DOHH2 (cell line): Measurements from ENCODE around the gene BATF3.
"Not testable (repeated sequence)": the region's sequence is repeated elsewhere in the genome, so short reads cannot be mapped to it uniquely, and the experiment has no call there.

Source experiments
- H3F3A ChIP-seq: fragments of 200-600 bp; sonication (generic), shearing (Covaris generic); 2 replicates; pipeline ENCODE4 v1.6.0; 2016; ENCODE audit warnings: antibody characterized with exemption, mild to moderate bottlenecking; ENCODE audit not compliant: control insufficient read depth, insufficient read depth
- H3K27ac ChIP-seq: fragments of 200-600 bp; sonication (generic); 2 replicates; pipeline ENCODE4 v1.5.1; 2014; ENCODE audit warnings: low read depth, mild to moderate bottlenecking, low read length, moderate library complexity
- H3K27me3 ChIP-seq: fragments of 200-600 bp; sonication (generic); 2 replicates; pipeline ENCODE4 v1.6.1; 2014; ENCODE audit warnings: mild to moderate bottlenecking, low read length, mixed read lengths; ENCODE audit not compliant: control insufficient read depth
- H3K36me3 ChIP-seq: fragments of 200-600 bp; sonication (generic); 2 replicates; pipeline ENCODE4 v1.6.1; 2014; ENCODE audit warnings: mild to moderate bottlenecking, low read length, moderate library complexity, mixed read lengths; ENCODE audit not compliant: control insufficient read depth
- H3K4me1 ChIP-seq: fragments of 200-600 bp; sonication (generic); 2 replicates; pipeline ENCODE4 v1.6.1; 2014; ENCODE audit warnings: mild to moderate bottlenecking, low read length, mixed read lengths; ENCODE audit not compliant: control insufficient read depth
- H3K4me2 ChIP-seq: fragments of 200-600 bp; sonication (generic); 2 replicates; pipeline ENCODE4 v1.6.0; 2014; ENCODE audit warnings: mild to moderate bottlenecking, low read length, moderate library complexity
- H3K4me3 ChIP-seq: fragments of 200-600 bp; sonication (generic); 2 replicates; pipeline ENCODE4 v1.5.1; 2014; ENCODE audit warnings: mild to moderate bottlenecking, low read length, mixed read lengths
- H3K79me2 ChIP-seq: fragments of 200-600 bp; sonication (generic); 2 replicates; pipeline ENCODE4 v1.6.1; 2014; ENCODE audit warnings: mild to moderate bottlenecking, low read length, mixed read lengths; ENCODE audit not compliant: control insufficient read depth
- H3K9me2 ChIP-seq: fragments of 200-600 bp; sonication (generic); replicated peaks from 2 replicates; pipeline ENCODE4 v1.6.1; 2014; ENCODE audit warnings: mild to moderate bottlenecking, low read length, mixed read lengths; ENCODE audit not compliant: control insufficient read depth
- H3K9me3 ChIP-seq: fragments of 200-600 bp; sonication (generic); 2 replicates; pipeline ENCODE4 v1.6.1; 2014; ENCODE audit warnings: antibody characterized with exemption, low read length, mixed read lengths; ENCODE audit not compliant: control insufficient read depth, insufficient read depth
- H4K20me1 ChIP-seq: fragments of 200-600 bp; sonication (generic); 2 replicates; pipeline ENCODE4 v1.6.0; 2014; ENCODE audit warnings: low read depth, mild to moderate bottlenecking, antibody characterized with exemption, low read length, moderate library complexity; ENCODE audit not compliant: control insufficient read depth, insufficient read depth
- CTCF ChIP-seq: fragments of 200-600 bp; sonication (generic); IDR thresholded peaks from one replicate; pipeline ENCODE4 v1.5.1; 2014; ENCODE audit warnings: antibody characterized with exemption, mild to moderate bottlenecking, low read depth, low read length; ENCODE audit not compliant: poor library complexity, severe bottlenecking
- EZH2phosphoT487 ChIP-seq: fragments of 200-600 bp; sonication (generic); IDR thresholded peaks from 2 replicates; pipeline ENCODE4 v1.6.1; 2017; ENCODE audit warnings: borderline replicate concordance, mild to moderate bottlenecking, antibody characterized with exemption, low read length, moderate library complexity, mixed read lengths

BATF3 gene

GRCh38 chr1:212641956-212642355 is 57.7 kb downstream of the BATF3 start:
- no peaks in the 10 kb centered on the region for H3K9me3 ChIP-seq
- no peak overlapping the region for H3K4me3 ChIP-seq
- peaks cover 38% of the 10 kb centered on the region for H3K27me3 ChIP-seq
- H3K79me2 ChIP-seq, result no peaks in the 10 kb centered on the region
- no peaks in the 10 kb centered on the region for H3F3A ChIP-seq
- no peak for TF ChIP-seq CTCF
- no peak for TF ChIP-seq EZH2phosphoT487
- H3K9me2 ChIP-seq, result no peaks in the 10 kb centered on the region
- H3K27ac ChIP-seq, result no peak overlapping the region
- H3K4me2 ChIP-seq, result no peak overlapping the region
- no peaks in the 10 kb centered on the region for H4K20me1 ChIP-seq
- H3K36me3 ChIP-seq, result no peaks in the 10 kb centered on the region
- H3K4me1 ChIP-seq, result peaks cover 3% of the 10 kb centered on the region

- no peaks in the 10 kb centered on the region for H4K20me1 ChIP-seq
- H3K27me3 ChIP-seq, result peaks cover 34% of the 10 kb centered on the region
- H3F3A ChIP-seq, result no peaks in the 10 kb centered on the region
- no peaks in the 10 kb centered on the region for H3K9me2 ChIP-seq
- H3K36me3 ChIP-seq, result no peaks in the 10 kb centered on the region
- H3K4me1 ChIP-seq, result peaks cover 19% of the 10 kb centered on the region
- TF ChIP-seq CTCF (no peak), EZH2phosphoT487 (no peak)
- H3K27ac ChIP-seq, result no peak overlapping the region
- no peak overlapping the region for H3K4me2 ChIP-seq
- no peak overlapping the region for H3K4me3 ChIP-seq
- no peaks in the 10 kb centered on the region for H3K79me2 ChIP-seq
- no peaks in the 10 kb centered on the region for H3K9me3 ChIP-seq
Observed at GRCh38 chr1:212640223-212640878, 59.3 kb downstream of the BATF3 start.

DNA sequence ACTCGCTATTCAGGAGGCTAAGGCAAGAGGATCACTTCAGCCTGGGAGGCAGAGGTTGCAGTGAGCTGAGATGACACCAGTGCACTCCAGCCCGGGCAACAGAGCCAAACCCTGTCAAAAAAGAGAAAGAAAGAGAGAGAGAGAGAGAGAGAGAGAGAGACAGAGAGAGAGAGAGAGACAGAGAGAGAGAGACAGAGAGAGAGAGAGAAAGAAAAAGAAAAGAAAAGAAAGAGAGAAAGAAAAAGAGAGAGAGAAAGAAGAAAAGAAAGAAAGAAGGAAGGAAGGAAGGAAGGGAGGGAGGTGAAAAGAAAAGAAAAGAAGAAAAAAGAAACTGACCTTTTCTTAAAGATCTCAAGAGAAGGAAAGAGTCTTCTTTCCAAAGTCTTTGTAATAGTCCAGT is 60.1 kb downstream of the BATF3 start:
- Histone ChIP-seq H3K4me1 (peaks cover 27% of the 10 kb centered on the region), H3K27me3 (peaks cover 29% of the 10 kb centered on the region)
- H3F3A ChIP-seq, H3K9me2 ChIP-seq, H3K4me2 ChIP-seq, H4K20me1 ChIP-seq, H3K36me3 ChIP-seq, H3K27ac ChIP-seq, H3K9me3 ChIP-seq, H3K79me2 ChIP-seq, H3K4me3 ChIP-seq: not testable (repeated sequence)

DNA sequence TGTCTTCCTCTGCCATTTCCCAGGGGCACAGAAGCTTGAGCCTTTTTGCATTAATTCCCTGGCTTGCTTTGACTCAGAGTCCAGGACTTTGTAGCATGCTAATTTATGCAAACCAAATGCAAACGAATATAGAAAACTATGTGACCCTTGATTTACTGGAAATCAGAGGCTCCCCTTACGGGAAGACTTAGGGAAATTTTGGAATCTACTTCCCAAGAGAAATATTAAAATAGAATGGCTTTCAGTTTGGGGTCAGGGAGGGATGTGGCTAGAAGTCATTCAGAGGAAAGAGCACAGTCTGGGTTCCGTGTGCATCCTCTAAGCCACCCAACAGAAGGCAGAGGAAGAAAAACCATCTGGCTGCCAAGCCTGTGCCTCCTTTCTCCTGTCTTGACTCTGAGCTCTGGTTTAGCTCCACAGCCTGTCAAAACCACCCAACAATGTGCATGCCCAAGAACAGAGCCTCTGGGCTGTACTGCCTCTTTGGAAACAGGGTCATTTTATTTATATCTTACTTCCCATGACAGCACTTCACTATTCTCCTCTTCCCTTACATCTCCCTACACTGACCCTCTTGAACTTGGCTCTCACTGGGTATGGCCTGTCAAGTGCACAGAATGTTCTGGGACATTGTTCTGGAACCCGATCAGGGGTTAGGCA is 61.0 kb downstream of the BATF3 start:
- H4K20me1 ChIP-seq, result no peaks in the 10 kb centered on the region
- peaks cover 29% of the 10 kb centered on the region for H3K27me3 ChIP-seq
- no peak overlapping the region for H3K4me3 ChIP-seq
- H3K4me2 ChIP-seq, result no peak overlapping the region
- TF ChIP-seq CTCF (no peak), EZH2phosphoT487 (no peak)
- H3K9me3 ChIP-seq, result no peaks in the 10 kb centered on the region
- no peaks in the 10 kb centered on the region for H3K79me2 ChIP-seq
- no peaks in the 10 kb centered on the region for H3K36me3 ChIP-seq
- peaks cover 27% of the 10 kb centered on the region for H3K4me1 ChIP-seq
- H3K27ac ChIP-seq, result no peak overlapping the region
- no peaks in the 10 kb centered on the region for H3F3A ChIP-seq
- H3K9me2 ChIP-seq, result no peaks in the 10 kb centered on the region
